CD4-positive, alpha-beta T cell treated with Interleukin-15 for 4 hours (primary cell): Measurements from ENCODE around the gene UBE2C.
"Not testable (repeated sequence)": the region's sequence is repeated elsewhere in the genome, so short reads cannot be mapped to it uniquely, and the experiment has no call there.

Experiments
- DNase-seq: peaks from one replicate; pipeline ENCODE4 v3.0.0-alpha.2; 2020; ENCODE audit warnings: low spot score

UBE2C gene

GRCh38 chr20:45797955-45798354 lies 14.5 kb upstream of the UBE2C start:
- DNase-seq, result not testable (repeated sequence)

GRCh38 chr20:45798935-45799642 lies 13.4 kb upstream of the UBE2C start:
- DNase-seq, result peak; percentile 74

- no peak for DNase-seq
Observed at GRCh38 chr20:45801851-45802250, 10.6 kb upstream of the UBE2C start.

GRCh38 chr20:45810191-45810970 lies 2.1 kb upstream of the UBE2C start:
- DNase-seq, result no peak

GRCh38 chr20:45813006-45813340 lies 529 bp downstream of the UBE2C start:
- DNase-seq, result no peak

GRCh38 chr20:45813489-45813888 lies 1.0 kb downstream of the UBE2C start:
- no peak for DNase-seq

- DNase-seq, result no peak
Observed at GRCh38 chr20:45814314-45814713, 1.9 kb downstream of the UBE2C start.

- no peak for DNase-seq
Observed at GRCh38 chr20:45816951-45817350, 4.5 kb downstream of the UBE2C start.

- no peak for DNase-seq
Observed at GRCh38 chr20:45817376-45818194, 5.1 kb downstream of the UBE2C start.

- DNase-seq, result no peak
Observed at GRCh38 chr20:45818239-45818638, 5.8 kb downstream of the UBE2C start.

GRCh38 chr20:45819466-45819865 lies 7.0 kb downstream of the UBE2C start:
- no peak for DNase-seq

- DNase-seq, result no peak
Observed at GRCh38 chr20:45821947-45822346, 9.5 kb downstream of the UBE2C start.

GRCh38 chr20:45822857-45823256 lies 10.4 kb downstream of the UBE2C start:
- no peak for DNase-seq

GRCh38 chr20:45823949-45824835 lies 11.7 kb downstream of the UBE2C start:
- peak; percentile 51 for DNase-seq

- no peak for DNase-seq
Observed at GRCh38 chr20:45826381-45827019, 14.1 kb downstream of the UBE2C start.

- no peak for DNase-seq
Observed at GRCh38 chr20:45827030-45827652, 14.7 kb downstream of the UBE2C start, which contains the start of gene TNNC2. Gene TNNC2, minus strand, starts transcription at chr20:45827312. Its CDS starts 64 bp downstream, at chr20:45827248.

- DNase-seq, result no peak
Observed at GRCh38 chr20:45827712-45828111, 15.3 kb downstream of the UBE2C start.

- DNase-seq, result no peak
Observed at GRCh38 chr20:45828589-45828988, 16.1 kb downstream of the UBE2C start.

GRCh38 chr20:45829673-45830106 lies 17.2 kb downstream of the UBE2C start:
- DNase-seq, result not testable (repeated sequence)

GRCh38 chr20:45832619-45833018 lies 20.2 kb downstream of the UBE2C start:
- DNase-seq, result no peak
